ENCODE results near the gene SORL1.

SORL1 gene

GRCh38 chr11:121420398-121420797, 31.7 kb upstream of the SORL1 start:
- DNase-seq (ENCODE audit: low read depth), result no peak
- TF ChIP-seq CTCF (conservative IDR thresholded peaks at IDR 0.05; ENCODE audit: low read depth, low read length), result no peak

GRCh38 chr11:121421149-121421901, 30.8 kb upstream of the SORL1 start:
- no peak for TF ChIP-seq CTCF (conservative IDR thresholded peaks at IDR 0.05; ENCODE audit: low read depth, low read length)
- no peak for DNase-seq (ENCODE audit: low read depth)
- no peak overlapping the region for H3K4me3 ChIP-seq (ENCODE audit: low read depth, low read length)

More at GRCh38 chr11:121420398-121420797, 31.7 kb upstream of the SORL1 start:
- H3K4me3 ChIP-seq (ENCODE audit: low read depth, low read length), result no peak overlapping the region

- DNase-seq (ENCODE audit: low read depth), result no peak
- no peak for TF ChIP-seq CTCF (conservative IDR thresholded peaks at IDR 0.05; ENCODE audit: low read depth, low read length)
- H3K4me3 ChIP-seq (ENCODE audit: low read depth, low read length), result no peak overlapping the region
These were observed 29.4 kb upstream of the SORL1 start for GRCh38 chr11:121422675-121423074.

DNA sequence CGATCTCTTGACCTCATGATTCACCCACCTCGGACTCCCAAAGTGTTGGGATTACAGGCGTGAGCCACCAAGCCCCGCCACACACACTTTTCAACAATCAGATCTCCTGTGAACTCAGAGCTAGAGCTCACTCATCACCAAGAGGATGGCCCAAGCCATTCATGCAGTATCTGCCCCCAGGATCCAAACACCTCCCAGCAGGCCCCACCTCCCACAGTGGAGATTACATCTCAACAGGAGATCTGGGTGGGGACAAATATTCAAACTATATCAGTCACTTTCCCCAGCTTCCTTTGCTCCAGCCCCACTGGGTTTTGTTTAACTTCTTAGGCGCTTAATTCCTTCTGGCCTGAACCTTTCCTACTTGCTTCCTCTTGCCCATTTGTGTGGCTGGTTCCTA, 26.3 kb upstream of the SORL1 start:
- H3K4me3 ChIP-seq (ENCODE audit: low read depth, low read length), result no peak overlapping the region
- DNase-seq (ENCODE audit: low read depth), result no peak
- no peak for TF ChIP-seq CTCF (conservative IDR thresholded peaks at IDR 0.05; ENCODE audit: low read depth, low read length)

GRCh38 chr11:121426476-121427399, 25.4 kb upstream of the SORL1 start:
- no peak overlapping the region for H3K4me3 ChIP-seq (ENCODE audit: low read depth, low read length)
- DNase-seq (ENCODE audit: low read depth), result no peak
- TF ChIP-seq CTCF (conservative IDR thresholded peaks at IDR 0.05; ENCODE audit: low read depth, low read length), result no peak

GRCh38 chr11:121427400-121427744, 24.7 kb upstream of the SORL1 start:
- no peak overlapping the region for H3K4me3 ChIP-seq (ENCODE audit: low read depth, low read length)
- TF ChIP-seq CTCF (conservative IDR thresholded peaks at IDR 0.05; ENCODE audit: low read depth, low read length), result no peak
- DNase-seq (ENCODE audit: low read depth), result no peak
